Kidney glomerular epithelial cell (primary cell): ENCODE data around the gene TRAF3IP3.

Source experiments
- DNase-seq: peaks from one replicate; lab custom pipeline; 2025; lab: John Stamatoyannopoulos, UW

Gene TRAF3IP3, protein sequence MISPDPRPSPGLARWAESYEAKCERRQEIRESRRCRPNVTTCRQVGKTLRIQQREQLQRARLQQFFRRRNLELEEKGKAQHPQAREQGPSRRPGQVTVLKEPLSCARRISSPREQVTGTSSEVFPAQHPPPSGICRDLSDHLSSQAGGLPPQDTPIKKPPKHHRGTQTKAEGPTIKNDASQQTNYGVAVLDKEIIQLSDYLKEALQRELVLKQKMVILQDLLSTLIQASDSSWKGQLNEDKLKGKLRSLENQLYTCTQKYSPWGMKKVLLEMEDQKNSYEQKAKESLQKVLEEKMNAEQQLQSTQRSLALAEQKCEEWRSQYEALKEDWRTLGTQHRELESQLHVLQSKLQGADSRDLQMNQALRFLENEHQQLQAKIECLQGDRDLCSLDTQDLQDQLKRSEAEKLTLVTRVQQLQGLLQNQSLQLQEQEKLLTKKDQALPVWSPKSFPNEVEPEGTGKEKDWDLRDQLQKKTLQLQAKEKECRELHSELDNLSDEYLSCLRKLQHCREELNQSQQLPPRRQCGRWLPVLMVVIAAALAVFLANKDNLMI

DNA sequence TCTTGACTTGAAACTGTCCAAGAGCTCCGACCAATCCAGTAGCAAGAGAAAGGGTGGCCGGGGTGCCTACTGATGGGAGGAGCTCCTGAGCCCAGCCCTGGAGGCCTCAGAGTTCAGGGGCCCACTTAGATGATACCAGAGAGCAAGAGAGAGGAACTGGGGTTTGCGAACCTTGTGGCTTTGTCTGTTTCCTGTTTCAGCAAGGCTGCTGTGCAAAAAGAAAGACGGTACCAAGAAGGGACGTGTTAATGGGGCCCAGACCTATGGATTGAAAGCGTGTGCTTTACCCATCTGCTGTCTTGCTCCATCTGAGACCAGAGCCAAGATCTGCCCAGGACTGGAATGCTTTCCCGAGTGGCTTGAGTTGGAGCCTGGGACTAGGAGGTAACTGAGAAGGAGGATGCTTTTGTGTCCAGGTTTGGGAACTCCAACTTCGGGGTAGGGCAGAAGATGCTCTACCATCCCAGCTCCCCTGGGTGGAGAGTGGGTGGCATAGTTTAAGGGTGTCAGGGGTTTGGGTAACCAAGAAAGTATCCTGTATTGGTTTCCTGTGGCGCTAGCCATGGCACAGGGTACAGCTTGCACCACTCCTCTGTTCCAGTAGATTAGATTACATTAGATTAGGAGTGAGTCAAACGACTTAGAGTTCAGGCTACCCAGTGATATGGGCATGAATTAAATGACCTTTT is at the start of gene TRAF3IP3:
TRAF3IP3 (plus strand) TSS at position 128 of the 689 bp plus-strand sequence. CDS start 3,987 bp downstream, outside the sequence.
- no peak for DNase-seq

DNA sequence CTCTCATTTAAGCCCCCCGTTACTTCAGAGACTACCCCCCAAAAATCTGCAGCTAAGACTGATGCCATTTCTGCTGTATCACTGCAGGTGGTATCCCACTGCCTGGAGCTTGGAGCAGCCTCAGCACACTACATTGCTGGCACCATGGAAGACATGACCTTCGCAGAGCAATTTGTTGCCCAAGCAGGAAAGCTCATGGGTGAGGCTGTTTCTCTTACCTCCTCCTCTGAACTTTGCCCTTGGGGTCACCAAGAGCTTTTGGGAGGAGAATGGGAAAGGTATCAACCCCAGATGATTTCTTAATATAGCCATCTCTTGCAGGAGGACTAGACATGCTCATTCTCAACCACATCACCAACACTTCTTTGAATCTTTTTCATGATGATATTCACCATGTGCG is 49.2 kb upstream of the TRAF3IP3 start:
- no peak for DNase-seq

DNA sequence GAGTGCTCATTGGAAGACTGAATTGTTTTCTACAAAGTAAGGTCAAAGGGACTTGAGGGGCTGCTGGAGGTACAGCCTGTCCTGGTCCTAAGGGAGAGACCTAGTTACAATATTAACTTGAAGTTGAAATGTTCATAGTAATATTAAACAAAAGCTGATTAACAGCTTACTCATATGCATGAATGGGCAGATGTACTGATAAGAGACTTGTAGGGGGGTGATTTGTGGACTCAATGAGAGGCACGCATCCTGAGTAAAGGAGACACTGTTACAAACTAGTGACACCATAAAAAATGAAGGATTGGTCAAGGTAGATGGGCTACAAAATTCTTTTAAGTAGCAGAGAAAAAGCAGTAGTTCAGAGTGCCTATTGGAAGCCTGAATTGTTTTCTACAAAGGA is 48.5 kb upstream of the TRAF3IP3 start:
- DNase-seq: no peak

DNA sequence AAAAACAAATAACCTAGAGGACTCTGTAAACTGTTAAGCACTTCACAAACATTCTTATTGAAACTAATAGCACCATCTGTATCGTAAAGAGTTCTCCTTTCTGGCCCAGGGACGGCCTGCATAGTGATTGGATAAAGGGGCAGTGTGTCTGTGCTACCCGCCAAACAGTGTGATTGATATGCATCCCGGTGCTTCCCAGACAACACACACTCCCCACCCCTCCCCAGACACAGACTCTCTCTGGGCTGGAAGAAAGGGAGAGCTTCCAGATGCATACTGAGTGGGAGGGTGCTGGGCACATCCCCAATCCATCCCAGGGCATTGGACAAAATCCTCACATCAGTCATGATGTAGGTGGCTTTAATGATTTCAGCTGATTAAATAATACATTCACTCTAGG is 47.6 kb upstream of the TRAF3IP3 start:
- no peak for DNase-seq

DNA sequence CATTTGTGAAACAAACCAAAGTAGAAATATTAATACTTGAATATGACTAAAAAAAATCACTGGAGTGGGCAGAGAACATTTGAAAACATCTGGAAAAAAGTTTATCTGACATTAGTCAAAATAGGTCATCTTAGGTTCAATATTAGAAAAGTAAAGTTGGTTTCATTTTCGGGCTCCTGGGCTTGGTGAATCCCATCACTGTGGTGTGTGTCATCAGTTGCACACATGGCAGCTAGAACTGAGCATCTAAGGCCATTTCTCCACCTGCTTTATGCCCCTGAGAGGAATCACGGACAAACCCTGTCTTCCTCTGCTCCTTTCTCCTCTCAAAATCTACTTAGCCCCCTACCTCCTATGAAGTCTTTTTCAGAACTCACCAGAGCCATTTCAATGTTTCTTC is 45.8 kb upstream of the TRAF3IP3 start:
- DNase-seq: no peak

DNA sequence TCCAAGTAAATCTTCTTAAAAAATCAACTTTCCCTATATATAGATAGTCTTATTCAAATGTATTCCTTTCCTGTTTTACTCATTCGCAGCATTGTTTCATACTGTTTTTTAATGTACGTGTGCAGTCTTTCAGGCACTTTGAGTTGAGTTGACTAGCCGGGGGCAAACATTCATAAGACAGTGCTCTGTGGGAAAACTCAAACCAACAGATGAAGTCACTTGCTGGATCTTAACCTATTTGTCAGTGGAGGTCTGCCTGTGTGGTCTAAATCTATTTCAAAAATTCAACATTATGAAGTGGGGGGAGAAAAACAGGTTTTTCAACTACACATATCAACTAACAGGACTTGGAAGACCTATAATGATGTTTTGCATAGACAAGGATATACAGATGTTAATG is 45.0 kb upstream of the TRAF3IP3 start:
- DNase-seq: no peak

DNA sequence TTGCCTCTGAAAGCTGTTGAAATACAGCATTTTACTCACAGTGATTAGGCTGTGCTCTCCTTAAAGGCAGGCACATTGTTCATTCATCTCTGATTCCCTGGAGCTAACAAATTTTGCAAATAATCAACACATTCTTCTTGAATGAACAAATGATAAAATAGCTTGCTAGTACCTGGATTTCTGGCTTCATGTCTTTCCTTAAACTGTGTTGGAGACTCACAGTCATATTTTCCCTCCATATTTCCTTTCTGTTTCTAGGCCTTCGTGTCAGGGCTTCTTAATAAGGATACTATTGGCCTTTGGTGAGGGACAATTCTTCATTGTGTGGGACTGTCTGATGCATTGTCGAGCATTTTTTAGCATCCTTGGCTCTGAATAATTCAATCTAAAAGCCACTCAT is 41.5 kb upstream of the TRAF3IP3 start:
- DNase-seq: no peak

DNA sequence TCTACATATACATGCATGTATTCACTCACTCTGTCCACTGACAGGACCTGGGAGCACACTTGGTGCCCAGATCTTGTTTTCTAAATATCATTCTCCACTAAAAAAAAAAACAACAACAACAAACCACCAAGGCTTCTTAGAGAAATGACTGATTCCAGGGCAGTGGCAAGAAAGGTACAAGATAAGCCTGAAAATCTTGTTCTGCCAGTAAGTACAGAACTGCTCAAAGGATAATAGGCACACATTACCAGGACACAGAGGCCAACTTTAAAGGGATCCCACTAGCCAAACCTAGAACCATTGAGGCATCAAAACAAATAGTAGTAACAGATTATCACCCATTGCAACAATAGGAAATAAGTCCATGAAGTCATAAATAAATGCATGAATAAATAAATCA is 40.5 kb upstream of the TRAF3IP3 start:
- no peak for DNase-seq

DNA sequence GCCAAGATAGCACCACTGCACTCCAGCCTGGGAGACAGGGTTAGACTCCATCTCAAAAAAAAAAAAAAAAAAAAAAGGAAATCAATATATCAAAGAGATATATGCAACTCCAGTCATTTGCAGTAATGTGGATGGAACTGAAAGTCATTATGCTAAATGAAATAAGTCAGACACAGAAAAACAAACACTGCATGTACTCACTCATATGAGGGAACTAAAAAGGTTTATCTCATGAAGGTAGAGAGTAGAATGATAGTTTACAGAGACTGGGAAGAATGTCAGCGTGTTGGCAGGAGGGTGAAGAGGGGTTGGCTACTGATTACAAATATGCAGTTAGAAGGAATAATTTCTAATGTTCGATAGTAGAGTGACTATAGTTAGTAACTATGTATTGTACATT is 38.0 kb upstream of the TRAF3IP3 start:
- no peak for DNase-seq

DNA sequence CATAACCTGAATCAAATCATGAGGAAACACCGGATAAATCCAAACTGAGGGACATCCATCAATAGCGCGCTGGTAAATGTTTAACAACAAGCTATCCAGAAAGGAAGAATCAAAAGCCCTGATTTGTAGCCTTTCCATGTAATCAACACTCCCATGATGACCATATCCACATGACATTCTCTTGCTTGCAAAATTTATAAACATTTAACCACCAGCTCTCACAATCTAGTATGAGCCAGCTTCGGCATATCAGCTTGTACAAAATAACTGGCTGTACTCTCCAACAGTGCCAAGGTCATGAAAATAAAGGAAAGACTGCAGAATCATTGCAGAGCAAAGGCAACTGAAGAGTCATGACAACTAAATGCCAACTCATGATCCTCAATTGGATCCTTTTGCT is 35.5 kb upstream of the TRAF3IP3 start:
- DNase-seq: no peak

DNA sequence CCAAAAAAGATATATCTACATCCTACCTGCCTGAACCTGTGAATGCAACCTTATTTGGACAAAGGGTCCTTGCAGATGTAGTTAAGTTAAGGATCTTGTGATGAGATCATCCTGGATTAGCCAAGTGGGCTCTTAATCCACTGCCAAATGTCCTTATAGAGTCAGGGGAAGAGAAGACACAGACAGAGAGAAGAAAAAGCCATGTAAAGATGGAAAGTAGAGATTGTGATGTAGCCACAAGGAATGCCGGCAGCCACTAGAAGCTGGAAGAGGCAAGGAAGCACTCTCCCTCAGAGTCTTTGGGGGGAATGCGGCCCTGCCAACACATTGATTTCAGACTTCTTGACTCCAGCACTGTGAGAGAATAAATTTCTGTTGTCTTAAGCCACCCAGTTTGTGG is 35.0 kb upstream of the TRAF3IP3 start:
- no peak for DNase-seq

DNA sequence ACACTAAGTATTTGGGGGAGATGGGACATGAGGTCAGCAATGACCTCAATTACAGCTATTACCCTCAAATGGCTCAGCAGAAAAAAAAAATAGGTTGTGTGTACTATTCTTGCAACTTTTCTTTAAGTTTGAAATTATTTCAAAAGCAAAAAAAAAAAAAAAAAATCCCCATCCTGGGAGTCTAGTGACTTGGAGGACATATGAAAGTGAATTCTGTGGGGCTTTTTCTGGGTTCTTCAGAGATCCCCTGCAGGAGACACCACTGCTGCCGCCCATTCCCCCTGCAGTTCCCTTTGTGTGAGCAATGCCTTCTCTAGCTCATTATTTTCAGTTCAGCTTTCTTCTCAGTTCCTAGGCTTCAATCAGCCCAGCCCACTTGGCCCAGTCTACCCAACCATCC is 34.5 kb upstream of the TRAF3IP3 start:
- DNase-seq: no peak

DNA sequence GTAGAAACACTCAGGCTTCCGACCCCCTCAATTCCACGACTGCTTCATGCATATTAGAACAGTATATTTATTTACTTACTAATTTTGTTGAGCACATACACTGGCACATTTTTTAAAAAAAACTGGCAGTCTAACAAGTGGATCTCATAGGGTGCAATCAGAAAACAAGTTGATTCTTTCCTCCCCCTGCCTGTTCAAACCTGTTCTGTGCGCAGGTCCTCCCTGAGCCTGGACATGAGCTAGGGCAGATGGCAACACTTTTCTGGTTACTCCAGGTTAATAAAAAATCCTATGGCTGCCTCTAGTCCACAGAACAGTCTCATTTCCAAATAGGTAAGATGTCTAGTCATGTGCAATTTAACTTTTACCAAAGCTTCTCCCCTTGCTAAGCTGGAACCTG is 32.6 kb upstream of the TRAF3IP3 start:
- DNase-seq: no peak

DNA sequence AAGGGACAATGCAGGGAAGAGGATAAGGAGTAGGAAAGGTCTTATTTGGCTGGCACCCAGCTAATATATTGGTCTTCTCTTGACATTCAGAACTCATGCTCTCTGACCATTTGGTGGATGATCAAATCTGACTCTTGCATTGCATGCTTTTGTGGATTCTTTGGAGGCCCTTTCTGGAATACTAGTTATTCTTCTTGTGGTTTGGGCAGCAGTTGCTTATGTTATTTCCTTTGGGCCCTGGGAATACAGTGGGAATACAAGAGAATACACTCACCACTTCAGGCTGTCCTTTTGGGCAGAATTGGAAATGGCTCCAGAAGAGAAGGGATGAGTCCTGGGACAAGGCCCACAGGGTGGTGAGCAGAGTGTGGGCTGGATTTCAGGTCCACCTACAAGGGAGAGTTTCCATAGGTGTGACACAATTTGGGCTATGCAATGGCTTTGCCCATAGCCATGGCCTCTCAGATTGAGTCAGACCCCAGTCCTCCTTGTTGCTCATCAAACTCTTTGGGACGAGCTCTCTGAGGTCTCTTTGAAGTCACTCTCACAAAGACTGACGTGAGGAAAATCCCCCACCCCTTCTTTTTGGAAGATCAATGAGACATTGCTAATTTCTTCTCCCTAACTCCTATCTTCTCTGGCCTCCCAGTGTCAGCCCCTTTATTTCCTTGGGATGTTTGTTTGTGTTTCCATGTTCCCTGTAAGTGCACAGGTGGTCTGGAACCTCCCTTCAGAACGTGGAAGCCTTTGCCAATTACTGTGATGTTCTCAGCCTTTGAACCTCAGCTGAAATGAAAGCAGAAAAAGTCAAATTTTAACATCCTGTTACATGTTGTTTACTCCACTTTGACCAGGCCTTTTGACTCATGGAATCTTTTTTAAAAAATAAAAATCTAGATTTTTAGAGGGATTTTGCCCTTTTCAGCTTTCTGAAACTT is 31.8 kb upstream of the TRAF3IP3 start:
- DNase-seq: no peak

DNA sequence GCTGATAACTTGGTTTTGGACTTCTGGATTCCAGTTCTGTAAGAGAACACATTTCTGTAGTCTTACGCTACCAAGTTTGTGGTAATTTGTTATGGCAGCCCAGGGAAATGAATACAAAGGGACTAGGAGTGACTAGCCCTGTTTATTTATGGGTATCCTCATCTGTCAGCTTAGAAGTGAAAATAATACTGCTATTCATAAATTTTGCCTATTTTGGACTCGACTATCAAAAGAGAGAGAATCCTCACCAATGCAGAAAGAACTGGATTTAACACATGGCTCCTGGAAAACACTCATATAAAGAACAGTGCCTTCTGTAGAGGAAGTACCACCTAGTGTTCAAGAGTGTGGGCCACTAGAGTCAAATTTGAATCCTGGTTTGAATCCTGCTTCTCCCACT is 28.6 kb upstream of the TRAF3IP3 start:
- DNase-seq: no peak

DNA sequence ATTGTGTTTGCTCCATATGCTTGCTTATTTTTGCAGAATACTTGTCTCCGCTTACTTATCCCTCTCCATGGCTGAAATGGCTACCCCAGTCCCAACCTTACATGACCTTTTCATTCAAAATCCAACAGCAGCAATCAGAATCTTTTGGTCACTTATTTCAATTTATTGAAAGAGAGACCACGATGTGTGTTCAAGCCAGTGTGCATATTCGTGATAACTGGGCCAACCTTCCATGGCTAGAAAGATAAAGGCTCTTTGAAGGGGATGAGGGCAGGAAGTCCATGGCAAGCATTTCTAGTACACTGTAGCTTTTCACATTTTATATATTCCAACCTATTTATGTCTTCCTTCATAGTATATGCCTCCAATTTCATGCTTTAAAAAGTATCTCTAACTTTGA is 28.1 kb upstream of the TRAF3IP3 start:
- DNase-seq: no peak

DNA sequence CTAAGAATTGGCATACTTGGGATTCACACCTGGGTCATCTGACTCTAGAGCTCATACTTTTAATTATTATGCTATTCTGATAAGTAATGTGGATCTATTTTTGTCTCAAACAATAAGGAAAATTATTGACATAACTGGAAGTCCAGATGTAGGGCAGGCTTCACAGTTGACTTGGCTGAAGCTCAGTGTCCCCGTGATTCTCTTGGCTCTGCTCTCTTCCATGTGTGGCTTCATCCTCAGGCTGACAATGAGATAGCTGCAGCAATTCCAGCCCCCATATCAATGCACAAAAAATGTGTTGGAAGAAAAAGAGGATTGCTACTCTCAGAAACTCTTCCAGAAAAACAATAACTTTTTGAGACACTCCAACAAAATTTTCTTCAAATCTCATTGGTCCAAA is 27.4 kb upstream of the TRAF3IP3 start:
- DNase-seq: no peak

DNA sequence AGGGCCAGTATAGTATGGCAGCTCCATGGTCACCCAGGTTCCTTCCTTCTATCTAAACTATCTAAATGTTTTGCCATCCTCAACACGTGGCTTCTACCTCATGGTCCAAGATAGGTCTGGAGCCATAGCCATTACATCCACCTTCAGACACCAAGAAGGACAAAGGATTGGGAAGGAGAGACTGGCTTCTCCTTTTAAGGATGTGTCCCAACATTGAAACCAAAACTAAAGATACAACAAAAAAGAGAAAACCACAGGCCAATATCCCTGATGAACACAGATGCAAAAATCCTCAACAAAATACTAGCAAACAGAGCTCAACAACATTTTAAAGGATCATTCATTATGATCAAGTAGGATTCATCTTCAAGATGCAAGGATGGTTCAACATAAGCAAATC is 26.4 kb upstream of the TRAF3IP3 start:
- no peak for DNase-seq

DNA sequence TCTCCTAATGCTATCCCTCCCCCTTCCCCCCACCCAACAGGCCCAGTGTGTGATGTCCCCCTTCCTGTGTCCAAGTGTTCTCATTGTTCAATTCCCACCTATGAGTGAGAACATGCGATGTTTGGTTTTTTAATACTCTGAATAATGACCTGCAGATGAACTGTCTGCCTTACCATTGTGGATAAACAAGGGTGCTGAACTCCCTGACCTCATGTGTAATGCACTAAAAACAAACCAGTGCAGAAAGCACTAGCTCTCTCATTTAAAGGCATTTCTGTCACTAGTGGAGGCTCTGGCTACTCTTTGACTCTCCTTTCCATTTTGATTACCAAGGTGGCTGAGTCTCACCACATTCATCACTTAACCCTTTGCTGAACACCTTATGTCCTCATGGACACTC is 23.1 kb upstream of the TRAF3IP3 start:
- no peak for DNase-seq

DNA sequence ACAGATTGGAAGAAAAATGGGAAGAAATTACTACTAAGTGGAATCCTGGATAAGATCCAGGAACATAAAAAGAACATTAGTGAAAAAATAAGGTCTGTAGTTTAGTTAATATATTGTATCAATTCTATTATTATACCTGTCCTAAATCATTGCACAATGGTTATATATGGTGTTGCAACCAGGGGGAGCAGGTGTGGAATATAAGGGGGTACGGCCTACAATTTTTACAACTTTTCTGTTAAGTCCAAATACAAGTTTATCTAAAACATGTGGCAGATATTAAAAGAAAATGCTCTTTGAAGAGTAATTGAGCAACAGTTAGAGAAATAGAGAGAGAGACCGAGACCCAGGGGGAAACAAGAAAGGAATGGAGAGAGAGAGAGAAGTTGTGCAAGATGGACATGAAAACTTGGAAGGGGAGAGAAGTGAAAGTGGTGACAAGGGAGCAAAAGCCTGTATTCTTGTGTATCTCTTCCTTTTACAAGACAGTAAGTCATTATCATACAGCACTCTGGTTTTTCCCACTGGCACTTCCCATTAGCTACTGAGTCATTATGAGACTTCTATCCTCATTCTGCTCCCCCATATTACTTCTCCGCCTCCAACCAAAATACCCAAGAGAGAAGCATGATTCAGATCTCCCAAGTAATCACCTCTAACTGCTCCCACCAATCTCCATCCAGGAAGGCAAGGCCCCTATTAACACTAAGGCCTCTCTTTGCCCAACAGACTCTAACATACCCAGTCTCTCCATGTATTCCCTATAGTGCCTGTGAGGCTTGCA is 22.3 kb upstream of the TRAF3IP3 start:
- peak; percentile 5 for DNase-seq

DNA sequence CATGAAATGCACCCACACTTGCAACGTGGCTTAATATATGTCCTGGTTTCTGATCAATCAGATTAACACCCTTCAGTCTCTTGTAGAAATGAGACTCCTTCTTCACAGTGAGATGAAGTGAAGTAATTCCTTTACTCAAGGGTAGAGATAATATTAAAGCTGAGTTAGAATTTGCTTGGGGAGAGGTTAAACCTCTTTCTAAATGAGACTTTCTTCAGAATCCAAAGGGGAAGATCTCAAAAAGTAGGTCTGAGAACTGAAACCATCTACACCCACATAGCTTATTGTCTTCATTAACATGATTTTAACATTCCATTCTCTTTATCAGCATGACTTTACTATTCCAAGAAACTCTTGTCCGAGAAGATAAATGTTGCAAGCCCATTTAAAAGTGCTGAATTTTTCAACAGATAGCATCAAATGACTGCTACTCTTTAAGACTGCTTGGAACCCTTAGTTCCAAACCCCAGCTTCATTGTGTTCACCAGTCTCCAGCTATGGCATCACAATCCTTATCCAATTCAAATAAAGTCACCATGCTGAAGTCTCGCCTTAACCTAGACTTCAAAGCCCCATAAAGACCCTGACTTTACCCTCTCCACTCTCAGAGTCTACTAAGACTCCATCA is 19.2 kb upstream of the TRAF3IP3 start:
- no peak for DNase-seq
